GM13976 (cell line): ENCODE results near the gene UQCRFS1.

Experiments used
- DNase-seq: peaks from one replicate; pipeline ENCODE4 v3.0.0; 2012; ENCODE audit warnings: low spot score
- in situ Hi-C: fragments of 300-500 bp; cut with MboI; formaldehyde crosslinking; loops from one replicate; pipeline ENCODE4 v1.12.0; 2022; ENCODE audit warnings: low sequenced_read_pairs, mixed read lengths, inconsistent platforms; ENCODE audit not compliant: unreplicated experiment
- TF ChIP-seq, protein P1 (sequence below): IDR thresholded peaks from 2 replicates; pipeline ENCODE4 v1.5.1; 2012; ENCODE audit warnings: borderline replicate concordance, mild to moderate bottlenecking; ENCODE audit not compliant: insufficient read depth; ENCODE audit errors: extremely low read depth, missing control alignments, control extremely low read depth

The UQCRFS1 gene

DNA sequence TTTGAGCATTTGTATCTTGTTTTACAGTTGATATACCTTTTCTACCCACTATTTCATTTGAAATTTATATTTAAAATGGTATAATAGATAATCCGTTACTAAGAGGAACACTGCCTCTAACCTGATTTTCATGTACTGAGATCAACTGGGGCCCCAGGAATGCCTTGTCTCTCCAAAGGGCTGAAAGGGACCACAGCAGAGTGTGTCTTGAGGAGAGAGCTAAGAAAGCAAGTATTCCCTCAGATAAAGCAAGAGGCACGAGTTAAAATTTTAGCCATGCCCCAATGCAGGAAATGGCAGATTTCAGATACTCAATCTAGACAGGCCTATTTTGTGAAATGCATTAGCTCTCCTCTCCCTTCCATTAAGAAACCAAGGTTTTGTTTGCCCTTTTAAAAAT is 10.7 kb downstream of the UQCRFS1 start:
- TF ChIP-seq, protein P1, sequence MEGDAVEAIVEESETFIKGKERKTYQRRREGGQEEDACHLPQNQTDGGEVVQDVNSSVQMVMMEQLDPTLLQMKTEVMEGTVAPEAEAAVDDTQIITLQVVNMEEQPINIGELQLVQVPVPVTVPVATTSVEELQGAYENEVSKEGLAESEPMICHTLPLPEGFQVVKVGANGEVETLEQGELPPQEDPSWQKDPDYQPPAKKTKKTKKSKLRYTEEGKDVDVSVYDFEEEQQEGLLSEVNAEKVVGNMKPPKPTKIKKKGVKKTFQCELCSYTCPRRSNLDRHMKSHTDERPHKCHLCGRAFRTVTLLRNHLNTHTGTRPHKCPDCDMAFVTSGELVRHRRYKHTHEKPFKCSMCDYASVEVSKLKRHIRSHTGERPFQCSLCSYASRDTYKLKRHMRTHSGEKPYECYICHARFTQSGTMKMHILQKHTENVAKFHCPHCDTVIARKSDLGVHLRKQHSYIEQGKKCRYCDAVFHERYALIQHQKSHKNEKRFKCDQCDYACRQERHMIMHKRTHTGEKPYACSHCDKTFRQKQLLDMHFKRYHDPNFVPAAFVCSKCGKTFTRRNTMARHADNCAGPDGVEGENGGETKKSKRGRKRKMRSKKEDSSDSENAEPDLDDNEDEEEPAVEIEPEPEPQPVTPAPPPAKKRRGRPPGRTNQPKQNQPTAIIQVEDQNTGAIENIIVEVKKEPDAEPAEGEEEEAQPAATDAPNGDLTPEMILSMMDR: no peak
- DNase-seq: no peak
- in situ Hi-C loops: no loop called here

DNA sequence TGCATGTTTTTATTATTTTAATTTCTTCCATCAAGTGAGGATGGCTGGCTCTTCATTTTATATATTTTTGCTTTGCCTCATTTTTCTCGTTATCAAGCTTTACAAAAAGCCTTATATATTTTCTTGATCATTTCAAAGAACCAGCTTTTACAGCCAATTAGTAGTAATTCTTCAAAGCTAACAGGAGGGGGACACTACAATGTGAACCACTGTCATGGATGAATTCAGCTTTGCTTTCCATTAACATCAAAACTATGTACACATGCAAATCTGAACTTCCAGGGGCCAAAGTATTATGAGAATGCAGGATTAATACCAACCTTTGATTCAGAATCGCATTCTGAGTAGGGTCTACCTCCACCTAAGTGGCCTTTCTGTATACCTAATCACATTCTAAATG is 11.1 kb downstream of the UQCRFS1 start:
- no peak for DNase-seq
- TF ChIP-seq, protein P1: no peak
- in situ Hi-C loops: no loop called here

DNA sequence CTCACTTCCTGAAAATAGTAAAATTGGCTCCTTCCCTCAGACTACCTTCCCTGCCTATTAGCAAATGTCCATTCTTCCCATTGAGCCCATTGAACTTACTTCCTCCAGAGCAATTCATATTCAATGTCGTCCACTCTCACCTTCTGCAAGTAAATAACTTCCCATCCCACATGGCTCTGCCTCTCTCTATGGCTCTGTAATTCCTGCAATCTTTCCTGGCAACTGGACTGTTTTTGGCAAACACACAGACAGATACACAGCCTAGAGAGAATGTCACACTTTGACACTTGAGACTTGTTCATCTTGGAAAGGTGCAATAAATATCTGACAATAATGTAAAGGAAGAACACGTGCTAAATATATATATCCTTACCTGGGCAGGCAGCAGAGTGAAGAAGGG is 18.3 kb downstream of the UQCRFS1 start:
- TF ChIP-seq, protein P1: no peak
- in situ Hi-C loops: no loop called here
- no peak for DNase-seq

DNA sequence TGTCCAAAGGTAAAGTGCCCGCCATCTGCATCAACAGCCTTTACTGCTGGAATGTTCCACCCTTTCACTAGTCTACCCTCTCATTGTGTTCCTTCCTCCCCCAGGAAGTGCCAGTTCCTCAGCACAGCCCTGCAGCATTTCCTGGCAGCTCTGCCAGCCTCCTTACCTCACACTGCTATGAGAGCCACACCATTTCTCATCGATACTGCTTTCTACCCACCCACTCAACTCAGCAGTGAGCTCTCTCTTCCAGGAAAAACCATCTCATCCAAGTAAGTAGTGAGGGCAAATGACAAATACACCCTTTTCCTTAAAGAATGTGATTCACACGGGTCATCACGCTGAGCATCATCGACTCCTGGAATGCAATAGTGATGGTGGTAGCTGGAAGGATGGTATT is 19.8 kb downstream of the UQCRFS1 start:
- TF ChIP-seq, protein P1: no peak
- no peak for DNase-seq
- in situ Hi-C loops: no loop called here

DNA sequence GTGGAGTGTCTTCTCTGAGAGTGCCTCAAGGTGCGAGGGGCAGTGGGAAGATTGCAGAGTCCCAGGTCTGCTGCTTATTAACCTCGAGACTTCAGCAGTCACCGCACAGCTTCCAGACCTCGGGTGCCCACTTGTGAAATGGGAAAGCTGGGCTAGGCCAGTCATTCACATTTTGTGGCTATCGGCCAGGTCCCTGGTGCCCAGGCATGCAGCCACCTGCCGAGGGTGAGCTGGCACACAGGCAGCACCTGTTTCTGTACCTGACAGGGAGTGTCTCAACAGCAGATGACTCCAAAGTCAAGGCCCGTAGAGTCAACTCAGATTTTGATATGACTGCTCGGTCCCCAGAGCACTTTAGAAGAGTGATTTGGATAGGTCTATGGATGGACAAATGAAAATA is 21.9 kb downstream of the UQCRFS1 start:
- in situ Hi-C loops: no loop called here
- TF ChIP-seq, protein P1: no peak
- DNase-seq: no peak

DNA sequence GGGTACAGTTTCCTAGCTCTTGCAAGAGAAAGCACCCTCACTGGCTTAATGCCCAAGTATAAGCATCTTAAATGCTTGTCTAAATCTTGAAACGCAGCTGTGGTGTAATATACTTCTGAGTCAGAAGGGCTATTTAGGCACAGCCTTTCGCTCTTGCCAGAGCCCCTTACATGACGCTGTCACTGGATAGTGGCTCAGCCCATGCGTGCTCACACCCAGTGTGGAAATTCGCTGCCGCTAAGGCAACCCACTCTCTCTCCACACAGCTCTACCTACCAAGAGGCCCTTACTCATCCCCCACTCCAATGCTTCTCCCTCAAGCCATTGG is 24.0 kb downstream of the UQCRFS1 start:
- in situ Hi-C loops: no loop called here

More for the DNA sequence above, 24.0 kb downstream of the UQCRFS1 start:
- no peak for DNase-seq
- TF ChIP-seq, protein P1: no peak
